Parathyroid adenoma (tissue), 2 donors: Measurements from ENCODE around the gene ZNF792.
A peak's percentile ranks its signal among the peaks of the same experiment; 100 is the strongest.

Source experiments
- H2AFZ ChIP-seq: fragments of 300-600 bp; sonication (generic); one replicate; pipeline ENCODE4 v1.7.0; 2017; ENCODE audit warnings: antibody characterized with exemption, mild to moderate bottlenecking
- H3K27ac ChIP-seq: fragments of 300-600 bp; sonication (generic); one replicate; pipeline ENCODE4 v1.7.0; 2017
- H3K27me3 ChIP-seq: fragments of 300-600 bp; sonication (generic); one replicate; pipeline ENCODE4 v1.7.0; 2017; ENCODE audit warnings: low read length; ENCODE audit not compliant: control insufficient read depth, insufficient read depth
- H3K36me3 ChIP-seq: fragments of 300-600 bp; sonication (generic); one replicate; pipeline ENCODE4 v1.7.0; 2017; ENCODE audit warnings: low read length; ENCODE audit not compliant: control insufficient read depth, insufficient read depth
- H3K4me1 ChIP-seq: fragments of 300-600 bp; sonication (generic); one replicate; pipeline ENCODE4 v1.7.0; 2017; ENCODE audit warnings: control low read depth
- H3K4me2 ChIP-seq: fragments of 300-600 bp; sonication (generic); one replicate; pipeline ENCODE4 v1.7.0; 2017; ENCODE audit warnings: low read length
- H3K4me3 ChIP-seq: fragments of 300-600 bp; sonication (generic); one replicate; pipeline ENCODE4 v1.7.0; 2017; ENCODE audit warnings: low read depth, low read length
- H3K79me2 ChIP-seq: fragments of 300-600 bp; sonication (generic); one replicate; pipeline ENCODE4 v1.7.0; 2017; ENCODE audit warnings: control low read depth
- H3K9ac ChIP-seq: fragments of 300-600 bp; sonication (generic); one replicate; pipeline ENCODE4 v1.7.0; 2017; ENCODE audit warnings: mild to moderate bottlenecking
- H3K9me3 ChIP-seq: fragments of 300-600 bp; sonication (generic); one replicate; pipeline ENCODE4 v1.7.0; 2017; ENCODE audit warnings: low read length; ENCODE audit not compliant: control insufficient read depth
- CTCF ChIP-seq: fragments of 300-600 bp; sonication (generic); IDR thresholded peaks from one replicate; pipeline ENCODE4 v1.7.0; 2017; ENCODE audit warnings: antibody characterized with exemption, mild to moderate bottlenecking
- donor health status: primary hyperparathyroidism.

Gene ZNF792

GRCh38 chr19:34984287-34984686, 20.3 kb upstream of the ZNF792 start:
- Histone ChIP-seq H3K4me2 (no peak overlapping the region), H3K9me3 (no peaks in the 10 kb centered on the region), H3K36me3 (no peaks in the 10 kb centered on the region), H3K27me3 (no peaks in the 10 kb centered on the region), H3K4me1 (no peaks in the 10 kb centered on the region), H3K9ac (no peak overlapping the region), H2AFZ (no peak overlapping the region), H3K4me3 (no peak overlapping the region), H3K27ac (no peak overlapping the region), H3K79me2 (no peaks in the 10 kb centered on the region)
- no peak for TF ChIP-seq CTCF

- H3K9ac ChIP-seq: no peak overlapping the region
- no peak overlapping the region for H3K27ac ChIP-seq
- no peak overlapping the region for H2AFZ ChIP-seq
- no peaks in the 10 kb centered on the region for H3K9me3 ChIP-seq
- no peak overlapping the region for H3K4me2 ChIP-seq
- H3K4me1 ChIP-seq: no peaks in the 10 kb centered on the region
- no peak overlapping the region for H3K4me3 ChIP-seq
- H3K79me2 ChIP-seq: no peaks in the 10 kb centered on the region
- H3K27me3 ChIP-seq: no peaks in the 10 kb centered on the region
- no peak for TF ChIP-seq CTCF
- no peaks in the 10 kb centered on the region for H3K36me3 ChIP-seq
Measured at GRCh38 chr19:34983786-34984185, 19.8 kb upstream of the ZNF792 start.

- Histone ChIP-seq H3K4me2 (no peak overlapping the region), H3K4me3 (no peak overlapping the region), H3K27ac (no peak overlapping the region), H3K36me3 (no peaks in the 10 kb centered on the region), H3K27me3 (no peaks in the 10 kb centered on the region), H3K4me1 (no peaks in the 10 kb centered on the region), H2AFZ (peak overlapping the region; percentile 21), H3K9ac (no peak overlapping the region), H3K9me3 (no peaks in the 10 kb centered on the region), H3K79me2 (no peaks in the 10 kb centered on the region)
- TF ChIP-seq CTCF: no peak
Measured at GRCh38 chr19:34982275-34982674, 18.2 kb upstream of the ZNF792 start.

GRCh38 chr19:34979819-34980640, 16.0 kb upstream of the ZNF792 start:
- Histone ChIP-seq H3K9ac (no peak overlapping the region), H3K27me3 (no peaks in the 10 kb centered on the region), H3K79me2 (no peaks in the 10 kb centered on the region), H2AFZ (no peak overlapping the region), H3K4me1 (no peaks in the 10 kb centered on the region), H3K27ac (no peak overlapping the region), H3K4me2 (no peak overlapping the region), H3K4me3 (no peak overlapping the region), H3K36me3 (no peaks in the 10 kb centered on the region), H3K9me3 (no peaks in the 10 kb centered on the region)
- no peak for TF ChIP-seq CTCF

GRCh38 chr19:34976611-34977010, 12.6 kb upstream of the ZNF792 start:
- Histone ChIP-seq H3K9ac (no peak overlapping the region), H2AFZ (no peak overlapping the region), H3K36me3 (no peaks in the 10 kb centered on the region), H3K9me3 (no peaks in the 10 kb centered on the region), H3K27ac (no peak overlapping the region), H3K4me2 (no peak overlapping the region), H3K4me1 (no peaks in the 10 kb centered on the region), H3K27me3 (no peaks in the 10 kb centered on the region), H3K79me2 (no peaks in the 10 kb centered on the region), H3K4me3 (no peak overlapping the region)
- no peak for TF ChIP-seq CTCF
